Liver (tissue), 9 donors: ENCODE results near the gene SNX1. TPM values are rescaled to one million over a fixed set of nuclear protein-coding genes. Genes with fewer than 3 reads are reported as not detected.

ENCODE experiments used
- DNase-seq: peaks from one replicate; pipeline ENCODE4 v3.0.0-alpha.2; 2017; ENCODE audit warnings: low spot score
- H3K27ac ChIP-seq, 2 donors: one replicate each; pipeline ENCODE4 v1.7.0; 2013; ENCODE audit warnings: inconsistent platforms in 2 of 2, low read length in 2 of 2, control low read depth in 1 of 2, low read depth in 1 of 2, mild to moderate bottlenecking in 1 of 2
- H3K27me3 ChIP-seq, 4 donors: one replicate each; pipeline versions ENCODE4 v1.6.1 to v1.7.0; 2013; ENCODE audit warnings: low read length in 3 of 4, inconsistent platforms in 1 of 4, mild to moderate bottlenecking in 1 of 4, moderate library complexity in 1 of 4; ENCODE audit not compliant: control insufficient read depth in 4 of 4, insufficient read depth in 4 of 4
- H3K36me3 ChIP-seq, 4 donors: one replicate each; pipeline versions ENCODE4 v1.6.1 to v1.7.0; 2013; ENCODE audit warnings: low read length in 3 of 4, mild to moderate bottlenecking in 3 of 4, low read depth in 1 of 4, moderate library complexity in 1 of 4; ENCODE audit not compliant: control insufficient read depth in 4 of 4, insufficient read depth in 3 of 4
- H3K4me1 ChIP-seq, 4 donors: one replicate each; pipeline versions ENCODE4 v1.6.1 to v1.7.0; 2013; ENCODE audit warnings: low read length in 3 of 4, mild to moderate bottlenecking in 3 of 4, moderate library complexity in 1 of 4; ENCODE audit not compliant: control insufficient read depth in 4 of 4, insufficient read depth in 4 of 4
- H3K4me3 ChIP-seq, 3 donors: one replicate each; pipeline versions ENCODE4 v1.6.1 to v1.7.0; 2013; ENCODE audit warnings: low read length in 3 of 3, control low read depth in 1 of 3, low read depth in 1 of 3, mild to moderate bottlenecking in 1 of 3
- H3K9ac ChIP-seq, 2 donors: one replicate each; pipeline ENCODE4 v1.7.0; 2013; ENCODE audit warnings: low read length in 2 of 2, mild to moderate bottlenecking in 2 of 2, moderate library complexity in 2 of 2, control low read depth in 1 of 2, low read depth in 1 of 2
- H3K9me3 ChIP-seq, 4 donors: one replicate each; pipeline versions ENCODE4 v1.6.1 to v1.7.0; 2013; ENCODE audit warnings: low read length in 3 of 4; ENCODE audit not compliant: control insufficient read depth in 4 of 4
- EGR1 ChIP-seq, 2 donors: IDR thresholded peaks; 2 replicates each; pipeline ENCODE4 v1.6.1; 2016 to 2018; ENCODE audit warnings: antibody characterized with exemption in 2 of 2, low read depth in 2 of 2
- HNF4A ChIP-seq, 2 donors: conservative IDR thresholded peaks; 2 replicates each; pipeline ENCODE4 v1.6.1; 2016; ENCODE audit warnings: antibody characterized with exemption in 2 of 2, mild to moderate bottlenecking in 2 of 2
- NR2F2 ChIP-seq: IDR thresholded peaks from 2 replicates; pipeline ENCODE4 v1.6.1; 2016; ENCODE audit warnings: antibody characterized with exemption
- YY1 ChIP-seq: IDR thresholded peaks from 2 replicates; pipeline ENCODE4 v1.6.1; 2016; ENCODE audit warnings: antibody characterized with exemption, mild to moderate bottlenecking
- WGBS: extraction: QIAGEN DNeasy Blood & Tissue Kit; methylation state at CpG from one replicate; pipeline ENCODE4 v1.1.7; 2013; 5-methylcytosine and 5-hydroxymethylcytosine counted together
- polyA plus RNA-seq, 2 donors: library from polyadenylated mRNA; stranded (reverse) in 1 of 2; unstranded in 1 of 2; fragments of 200-250 nt in 1 of 2; fragments of >200 nt in 1 of 2; fragmentation: Nextera tagmentation in 1 of 2; extraction: Ambion mirVana in 1 of 2; gene quantifications; one replicate each; pipeline versions ENCODE4 v1.2.1 to v1.2.3, GENCODE V29; 2013 to 2015
- total RNA-seq, 2 donors: library from RNA; depleted of rRNA; stranded (reverse); fragments of >200 nt; gene quantifications; one replicate each; pipeline ENCODE4 v1.2.3, GENCODE V29; 2014
- TF ChIP-seq, protein P1 (sequence below): IDR thresholded peaks from 2 replicates; pipeline ENCODE4 v1.6.1; 2016; ENCODE audit warnings: antibody characterized with exemption, mild to moderate bottlenecking
- TF ChIP-seq, protein P2 (sequence below): IDR thresholded peaks from 2 replicates; pipeline ENCODE4 v1.6.1; 2016; ENCODE audit warnings: antibody characterized with exemption
- TF ChIP-seq, protein P3 (sequence below): fragments of 150-350 bp; IDR thresholded peaks from 2 replicates; pipeline ENCODE4 v1.5.1; 2017; ENCODE audit warnings: improper control_type of control experiment, low read depth, low read length; ENCODE audit not compliant: missing input control
- donor health status: healthy.
- donor health status: healthy.
- donor health status: healthy.
- donor health status: healthy.
- donor health status: healthy.

Gene SNX1
- total and polyA plus RNA-seq, 4 donors, result 40.0 to 67.4 (median 45.0) TPM

DNA sequence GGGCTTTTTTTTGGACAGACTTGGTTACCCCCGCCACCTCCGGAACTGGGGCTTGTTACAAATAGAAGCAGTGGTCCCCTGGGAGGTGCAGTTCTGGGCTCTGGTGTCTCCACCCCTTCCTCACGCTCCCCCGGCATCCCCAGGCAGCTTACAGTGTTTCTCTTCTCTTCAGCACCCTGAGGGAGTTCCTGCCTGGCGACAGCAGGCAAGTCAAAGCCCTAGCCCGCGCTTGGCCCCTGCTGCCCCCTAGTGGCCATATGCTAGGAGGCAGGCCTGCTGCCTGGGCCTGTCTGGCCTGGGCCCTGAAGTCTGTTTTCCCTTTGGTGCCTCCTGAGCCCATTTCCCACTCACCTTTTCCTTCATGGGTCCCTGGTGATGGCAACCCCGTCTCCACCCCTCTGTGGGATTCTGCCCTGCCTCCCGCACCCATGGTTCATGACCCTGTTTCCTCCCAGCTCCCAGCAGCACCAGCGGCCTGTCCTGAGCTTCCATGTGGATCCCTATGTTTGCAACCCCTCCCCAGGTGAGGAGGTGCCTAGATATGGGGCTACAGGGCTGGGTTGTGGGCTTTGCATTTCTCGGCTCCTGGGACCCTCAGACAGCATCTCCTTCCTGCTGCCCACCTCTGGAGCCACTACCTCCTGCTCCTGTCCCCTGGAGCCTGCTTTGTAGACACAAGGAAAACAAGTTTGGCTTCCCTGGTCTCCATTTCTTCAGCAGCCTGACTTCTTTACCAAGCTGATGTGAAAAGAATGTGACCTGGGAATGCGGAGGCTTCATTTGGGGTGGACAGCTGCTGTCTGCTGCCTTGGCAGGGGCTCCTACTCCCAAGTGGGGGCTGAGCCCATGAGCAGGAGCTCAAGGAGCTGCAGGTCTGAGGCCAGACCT, 57.9 kb downstream of the SNX1 start (continued):
- TF ChIP-seq, protein P1, sequence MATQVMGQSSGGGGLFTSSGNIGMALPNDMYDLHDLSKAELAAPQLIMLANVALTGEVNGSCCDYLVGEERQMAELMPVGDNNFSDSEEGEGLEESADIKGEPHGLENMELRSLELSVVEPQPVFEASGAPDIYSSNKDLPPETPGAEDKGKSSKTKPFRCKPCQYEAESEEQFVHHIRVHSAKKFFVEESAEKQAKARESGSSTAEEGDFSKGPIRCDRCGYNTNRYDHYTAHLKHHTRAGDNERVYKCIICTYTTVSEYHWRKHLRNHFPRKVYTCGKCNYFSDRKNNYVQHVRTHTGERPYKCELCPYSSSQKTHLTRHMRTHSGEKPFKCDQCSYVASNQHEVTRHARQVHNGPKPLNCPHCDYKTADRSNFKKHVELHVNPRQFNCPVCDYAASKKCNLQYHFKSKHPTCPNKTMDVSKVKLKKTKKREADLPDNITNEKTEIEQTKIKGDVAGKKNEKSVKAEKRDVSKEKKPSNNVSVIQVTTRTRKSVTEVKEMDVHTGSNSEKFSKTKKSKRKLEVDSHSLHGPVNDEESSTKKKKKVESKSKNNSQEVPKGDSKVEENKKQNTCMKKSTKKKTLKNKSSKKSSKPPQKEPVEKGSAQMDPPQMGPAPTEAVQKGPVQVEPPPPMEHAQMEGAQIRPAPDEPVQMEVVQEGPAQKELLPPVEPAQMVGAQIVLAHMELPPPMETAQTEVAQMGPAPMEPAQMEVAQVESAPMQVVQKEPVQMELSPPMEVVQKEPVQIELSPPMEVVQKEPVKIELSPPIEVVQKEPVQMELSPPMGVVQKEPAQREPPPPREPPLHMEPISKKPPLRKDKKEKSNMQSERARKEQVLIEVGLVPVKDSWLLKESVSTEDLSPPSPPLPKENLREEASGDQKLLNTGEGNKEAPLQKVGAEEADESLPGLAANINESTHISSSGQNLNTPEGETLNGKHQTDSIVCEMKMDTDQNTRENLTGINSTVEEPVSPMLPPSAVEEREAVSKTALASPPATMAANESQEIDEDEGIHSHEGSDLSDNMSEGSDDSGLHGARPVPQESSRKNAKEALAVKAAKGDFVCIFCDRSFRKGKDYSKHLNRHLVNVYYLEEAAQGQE, result peak; percentile 14
- TF ChIP-seq, protein P2, sequence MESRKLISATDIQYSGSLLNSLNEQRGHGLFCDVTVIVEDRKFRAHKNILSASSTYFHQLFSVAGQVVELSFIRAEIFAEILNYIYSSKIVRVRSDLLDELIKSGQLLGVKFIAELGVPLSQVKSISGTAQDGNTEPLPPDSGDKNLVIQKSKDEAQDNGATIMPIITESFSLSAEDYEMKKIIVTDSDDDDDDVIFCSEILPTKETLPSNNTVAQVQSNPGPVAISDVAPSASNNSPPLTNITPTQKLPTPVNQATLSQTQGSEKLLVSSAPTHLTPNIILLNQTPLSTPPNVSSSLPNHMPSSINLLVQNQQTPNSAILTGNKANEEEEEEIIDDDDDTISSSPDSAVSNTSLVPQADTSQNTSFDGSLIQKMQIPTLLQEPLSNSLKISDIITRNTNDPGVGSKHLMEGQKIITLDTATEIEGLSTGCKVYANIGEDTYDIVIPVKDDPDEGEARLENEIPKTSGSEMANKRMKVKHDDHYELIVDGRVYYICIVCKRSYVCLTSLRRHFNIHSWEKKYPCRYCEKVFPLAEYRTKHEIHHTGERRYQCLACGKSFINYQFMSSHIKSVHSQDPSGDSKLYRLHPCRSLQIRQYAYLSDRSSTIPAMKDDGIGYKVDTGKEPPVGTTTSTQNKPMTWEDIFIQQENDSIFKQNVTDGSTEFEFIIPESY, result no peak
- TF ChIP-seq NR2F2 (no peak), HNF4A (conservative IDR thresholded peaks at IDR 0.05) (peak; percentile 17 to 22), YY1 (no peak)

DNA sequence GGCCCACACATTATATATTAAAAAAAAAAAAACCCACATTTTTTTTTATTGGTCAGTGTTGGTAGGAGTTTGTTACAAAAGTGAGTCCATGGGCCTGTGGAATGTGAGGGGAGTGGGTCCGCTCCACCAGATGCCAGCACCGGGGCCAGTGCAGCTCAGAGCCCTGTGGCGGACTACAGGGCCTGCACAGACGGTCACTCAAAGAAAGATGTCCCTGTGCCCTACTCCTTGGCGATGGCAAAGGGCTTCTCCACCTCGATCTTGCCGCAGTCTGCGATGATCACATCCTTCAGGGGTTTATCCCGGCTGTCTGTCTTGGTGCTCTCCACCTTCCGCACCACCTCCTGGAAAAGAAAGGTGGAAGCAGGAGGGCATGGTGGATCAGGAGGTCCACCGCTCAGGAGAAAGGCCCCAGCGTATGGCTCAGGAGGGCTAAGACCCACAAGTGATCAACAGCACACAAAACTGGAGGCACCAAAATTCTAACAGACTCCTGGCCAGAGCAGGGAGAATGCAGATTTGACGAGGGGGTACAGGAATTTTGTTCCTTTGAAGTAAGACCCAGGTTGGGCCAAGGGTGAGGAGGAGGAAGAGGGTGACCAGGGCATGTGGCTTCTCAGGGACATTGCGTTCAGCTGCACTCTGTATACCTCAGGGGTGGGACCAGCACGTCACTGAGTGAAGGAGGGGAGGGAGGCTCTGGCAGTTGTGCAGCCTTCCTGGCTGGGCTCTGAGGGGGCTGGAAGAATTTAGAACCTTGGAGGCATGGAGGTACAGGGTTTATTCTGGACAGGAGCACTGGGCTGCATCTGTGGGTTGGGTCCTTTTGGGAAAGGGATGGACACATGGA, 60.2 kb downstream of the SNX1 start:
- Histone ChIP-seq H3K9me3 (no peaks in the 10 kb centered on the region), H3K4me3 (no peak overlapping the region), H3K9ac (no peak overlapping the region), H3K36me3 (peaks cover 20 to 57% (median 52%) of the 10 kb centered on the region in 4 donors), H3K27me3 (no peaks in the 10 kb centered on the region), H3K27ac (no peak overlapping the region), H3K4me1 (peaks cover 14 to 42% (median 25%) of the 10 kb centered on the region in 4 donors)
- WGBS, result 92% methylated on average over 15 of the region's 15 CpGs
- no peak for DNase-seq
- TF ChIP-seq EGR1 (IDR thresholded peaks at IDR 0.05; ENCODE audit: low read depth in 2 of 2) (no peak), YY1 (no peak)
- TF ChIP-seq, protein P3, sequence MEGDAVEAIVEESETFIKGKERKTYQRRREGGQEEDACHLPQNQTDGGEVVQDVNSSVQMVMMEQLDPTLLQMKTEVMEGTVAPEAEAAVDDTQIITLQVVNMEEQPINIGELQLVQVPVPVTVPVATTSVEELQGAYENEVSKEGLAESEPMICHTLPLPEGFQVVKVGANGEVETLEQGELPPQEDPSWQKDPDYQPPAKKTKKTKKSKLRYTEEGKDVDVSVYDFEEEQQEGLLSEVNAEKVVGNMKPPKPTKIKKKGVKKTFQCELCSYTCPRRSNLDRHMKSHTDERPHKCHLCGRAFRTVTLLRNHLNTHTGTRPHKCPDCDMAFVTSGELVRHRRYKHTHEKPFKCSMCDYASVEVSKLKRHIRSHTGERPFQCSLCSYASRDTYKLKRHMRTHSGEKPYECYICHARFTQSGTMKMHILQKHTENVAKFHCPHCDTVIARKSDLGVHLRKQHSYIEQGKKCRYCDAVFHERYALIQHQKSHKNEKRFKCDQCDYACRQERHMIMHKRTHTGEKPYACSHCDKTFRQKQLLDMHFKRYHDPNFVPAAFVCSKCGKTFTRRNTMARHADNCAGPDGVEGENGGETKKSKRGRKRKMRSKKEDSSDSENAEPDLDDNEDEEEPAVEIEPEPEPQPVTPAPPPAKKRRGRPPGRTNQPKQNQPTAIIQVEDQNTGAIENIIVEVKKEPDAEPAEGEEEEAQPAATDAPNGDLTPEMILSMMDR, result no peak
